Islet precursor cell (in vitro differentiated cells): ENCODE measurements around the gene TGM2.

Experiments used
- DNase-seq: peaks from one replicate; pipeline ENCODE4 v3.0.0-alpha.2; 2018

The TGM2 gene

DNA sequence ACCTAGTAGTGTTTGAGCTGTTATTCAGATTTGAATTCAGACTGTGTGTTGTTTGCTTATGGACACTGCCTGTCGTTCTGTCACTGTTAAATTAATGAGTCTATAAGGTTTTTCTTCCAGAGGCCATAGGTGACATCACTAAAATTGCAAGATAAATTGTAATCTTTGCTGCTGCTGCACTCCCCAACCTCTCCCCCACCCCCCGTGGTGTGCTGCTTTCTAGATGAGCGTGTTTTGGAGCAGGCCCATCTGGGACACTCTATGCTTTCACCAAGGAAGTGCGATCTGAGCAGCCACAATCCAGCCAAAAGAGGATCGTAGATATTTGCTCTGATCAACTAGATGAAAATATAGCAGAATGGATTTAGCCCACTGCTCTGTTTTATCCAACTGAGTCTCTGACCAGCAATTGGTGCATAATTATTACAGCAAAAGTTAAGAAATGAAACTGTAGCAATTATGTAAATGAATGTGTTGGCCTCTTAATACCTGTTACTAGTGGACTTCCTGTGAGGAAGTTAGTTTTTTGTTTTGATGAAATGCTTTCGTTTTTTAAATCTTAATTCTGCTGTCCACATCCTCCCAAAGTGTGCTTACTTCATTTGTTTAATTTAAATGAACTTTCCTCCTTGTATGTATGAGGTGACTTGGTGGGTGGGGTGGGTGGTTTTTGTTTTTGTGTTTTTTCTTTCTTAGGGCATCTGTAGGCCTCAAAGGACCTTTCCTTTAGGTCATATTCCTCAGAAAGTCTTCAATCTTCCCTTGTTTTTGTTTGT lies 73.4 kb downstream of the TGM2 start:
- DNase-seq = no peak

DNA sequence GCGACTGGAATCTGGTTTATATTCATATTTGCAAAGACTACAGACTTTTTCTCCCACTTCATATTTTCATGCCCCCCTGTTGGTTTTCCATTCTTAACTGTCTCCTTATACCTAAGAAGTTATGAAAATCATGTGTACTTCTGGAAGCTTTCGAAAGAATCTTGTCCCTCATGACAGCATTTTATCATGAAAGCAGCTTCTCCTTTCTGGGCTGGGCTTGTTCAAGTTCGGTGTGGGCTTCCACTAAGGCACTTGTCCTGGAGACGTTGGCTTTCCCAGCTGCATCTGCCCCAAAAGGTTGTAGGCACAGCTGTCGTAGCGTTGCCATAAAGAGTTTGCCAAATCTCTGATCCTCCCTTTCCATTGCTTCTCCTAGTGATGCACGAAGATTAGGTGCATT lies 75.0 kb downstream of the TGM2 start:
- no peak for DNase-seq

DNA sequence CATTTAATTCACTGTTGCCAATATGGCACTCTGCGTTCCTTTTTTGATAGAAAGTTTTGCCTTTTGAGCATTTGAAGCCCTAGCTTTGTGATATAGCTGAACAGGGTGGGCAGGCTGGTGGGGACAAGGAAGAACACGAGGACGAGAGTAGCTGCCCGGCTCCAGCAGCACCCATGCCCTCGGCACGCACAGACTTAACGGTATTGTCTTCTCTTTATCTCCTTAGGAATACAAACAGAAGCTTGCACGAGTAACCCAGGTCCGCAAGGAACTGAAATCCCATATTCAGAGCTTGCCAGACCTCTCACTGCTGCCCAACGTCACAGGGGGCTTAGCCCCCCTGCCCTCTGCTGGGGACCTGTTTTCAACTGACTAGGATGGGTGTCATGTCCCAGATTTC lies 75.6 kb downstream of the TGM2 start:
- no peak for DNase-seq

DNA sequence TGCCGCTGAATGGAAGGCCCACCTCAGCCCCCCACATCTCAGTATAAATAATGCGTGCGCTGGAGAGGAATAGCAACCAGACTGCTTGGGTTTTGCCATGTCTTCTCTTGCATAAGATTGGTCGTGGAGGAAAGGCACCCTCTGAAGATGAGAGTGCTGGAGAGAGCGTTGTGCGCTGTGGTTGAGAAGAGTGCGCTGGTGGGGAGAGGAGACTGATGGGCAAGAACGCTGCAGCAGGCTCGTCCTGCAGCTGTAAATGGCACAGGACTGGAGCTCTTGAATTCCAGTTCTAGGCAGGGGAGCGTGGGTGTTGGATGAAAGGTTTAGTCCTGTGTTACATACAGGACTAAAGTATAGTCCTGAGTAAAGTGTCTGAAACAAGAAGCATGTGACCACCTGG lies 80.0 kb downstream of the TGM2 start:
- no peak for DNase-seq

DNA sequence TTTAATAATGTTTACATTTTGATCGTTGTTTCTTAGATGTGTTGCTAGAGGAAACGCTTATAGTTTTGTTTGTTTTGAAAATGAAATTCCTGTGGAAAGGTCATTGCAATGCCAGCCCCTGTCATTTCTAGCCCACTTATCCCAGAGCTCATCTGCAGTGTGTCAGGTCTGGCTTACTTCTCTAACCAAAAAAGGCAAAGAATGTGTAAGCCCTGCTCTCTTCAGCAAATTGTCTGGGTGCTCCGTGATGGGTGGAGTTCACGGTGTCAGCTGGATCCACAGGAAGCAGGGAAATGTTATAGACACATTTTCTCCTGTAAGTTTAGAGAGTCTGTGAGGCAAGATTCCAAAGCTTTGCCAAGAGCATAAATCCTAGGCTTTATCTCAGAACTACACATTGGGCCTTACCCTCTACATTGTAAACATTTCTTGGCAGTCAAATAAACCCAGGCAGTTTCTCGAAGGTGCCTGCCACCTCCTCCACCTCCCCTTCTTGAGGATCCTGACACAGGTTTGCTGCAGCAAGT lies 80.6 kb downstream of the TGM2 start:
- DNase-seq = peak; percentile 78

DNA sequence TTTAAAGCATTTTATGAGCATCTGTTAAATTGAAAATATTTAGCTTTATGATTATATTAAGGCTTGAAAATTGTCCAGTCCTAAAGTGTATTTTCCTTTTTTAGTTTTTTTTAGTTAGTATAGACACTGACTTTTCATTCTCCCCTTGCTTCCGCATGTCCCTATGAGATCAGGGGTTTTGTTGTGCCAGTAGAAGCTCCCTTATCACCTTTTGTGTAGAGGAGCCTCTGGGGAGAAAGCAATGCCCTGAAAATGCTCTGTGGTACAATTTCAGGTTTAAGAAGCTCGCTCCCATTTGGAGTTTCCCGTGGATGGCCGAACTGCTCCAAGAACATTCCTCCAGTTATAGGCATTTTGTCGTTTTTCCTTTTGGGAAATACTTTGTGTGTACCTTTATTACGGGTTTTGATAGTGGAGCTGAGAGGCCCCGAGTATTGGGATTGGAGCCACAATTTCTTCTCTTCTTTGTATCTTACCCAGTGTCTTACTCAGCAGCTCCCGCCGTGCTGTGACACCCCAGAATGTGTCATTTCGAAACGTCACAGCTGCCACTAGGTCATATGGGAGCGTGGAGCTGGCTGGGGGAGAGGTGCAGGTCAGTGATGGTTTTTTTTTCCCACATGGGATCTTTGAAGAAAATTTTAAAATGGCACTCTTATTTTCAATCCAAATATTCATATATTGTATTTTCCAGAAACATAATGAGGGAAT lies 81.6 kb downstream of the TGM2 start:
- DNase-seq = no peak

DNA sequence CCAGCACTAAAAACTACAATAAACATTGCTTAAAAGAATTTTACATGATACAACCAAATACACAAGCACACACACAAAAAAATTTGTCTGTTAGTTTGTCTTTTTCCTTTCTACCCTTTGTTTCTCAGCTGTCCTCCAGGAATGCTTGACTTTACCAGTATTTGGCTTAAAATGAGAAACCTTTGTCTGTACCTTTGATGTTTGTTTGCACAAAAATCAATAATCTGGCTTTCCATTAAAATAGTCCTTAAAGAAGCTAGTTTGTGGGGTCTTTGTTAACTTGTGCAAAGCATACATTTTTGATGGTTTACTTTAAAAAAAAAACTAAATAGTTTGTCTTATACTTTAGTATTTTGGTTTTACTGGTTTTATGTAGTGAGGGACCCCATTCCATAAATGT lies 82.2 kb downstream of the TGM2 start:
- no peak for DNase-seq

DNA sequence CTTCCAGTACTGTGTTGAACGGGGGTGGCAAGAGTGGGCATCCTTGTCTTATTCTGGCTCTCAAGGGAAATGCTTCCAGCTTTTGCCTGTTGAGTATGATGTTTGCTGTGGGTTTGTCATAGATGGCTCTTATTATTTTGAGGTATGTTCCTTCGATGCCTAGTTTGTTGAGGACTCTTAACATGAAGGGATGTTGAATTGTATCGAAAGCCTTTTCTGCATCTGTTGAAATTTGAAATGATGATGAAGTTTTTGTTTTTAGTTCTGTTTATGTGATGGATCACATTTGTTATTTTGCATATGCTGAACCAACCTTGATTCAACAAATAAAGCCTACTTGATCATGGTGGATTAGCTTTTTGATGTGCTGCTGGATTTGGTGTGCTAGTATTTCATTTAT lies 83.5 kb downstream of the TGM2 start:
- no peak for DNase-seq

DNA sequence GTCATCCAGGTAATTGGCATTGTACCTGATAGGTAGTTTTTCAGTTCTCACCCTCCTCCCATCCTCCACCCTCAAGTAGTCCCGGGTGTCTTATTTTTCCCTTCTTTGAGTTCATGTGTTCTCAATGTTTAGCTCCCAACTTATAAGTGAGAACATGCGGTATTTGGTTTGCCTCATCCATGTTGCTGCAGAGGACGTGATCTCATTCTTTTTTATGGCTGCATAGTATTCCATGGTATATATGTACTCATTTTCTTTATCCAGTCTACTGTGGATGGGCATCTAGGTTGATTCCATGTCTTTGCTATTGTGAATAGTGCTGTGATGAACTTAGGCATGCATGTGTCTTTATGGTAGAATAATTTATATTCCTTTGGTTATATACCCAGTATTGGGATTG lies 85.7 kb downstream of the TGM2 start:
- no peak for DNase-seq

DNA sequence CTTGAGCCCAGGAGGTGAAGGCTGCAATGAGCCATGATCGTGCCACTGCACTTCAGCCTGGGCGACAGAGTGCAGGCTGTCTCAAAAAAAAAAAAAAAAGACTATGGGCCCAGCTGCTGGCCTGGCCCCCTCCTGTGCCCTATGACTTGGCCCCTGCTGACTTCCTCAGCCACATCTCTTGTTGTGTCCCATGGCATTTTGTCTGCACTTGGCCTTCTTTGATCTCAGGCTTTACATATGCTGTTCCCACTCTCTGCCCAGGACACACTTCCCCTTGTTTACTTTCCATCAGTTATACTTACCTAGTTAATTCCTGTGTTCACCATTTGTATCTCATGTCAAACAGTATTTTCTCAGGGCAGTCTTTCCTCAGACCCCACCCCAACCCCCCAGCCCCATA lies 87.0 kb downstream of the TGM2 start:
- no peak for DNase-seq
